WTC11 (cell line): ENCODE data around the gene FGD3. TPM values are rescaled to one million over a fixed set of nuclear protein-coding genes. Genes with fewer than 3 reads are reported as not detected.

ENCODE experiments used
- ATAC-seq: fragments of 200-7000 bp; cut with Tn5 transposase; 2 replicates; pipeline ENCODE4 v1.10.0; 2021; ENCODE audit warnings: mild to moderate bottlenecking, moderate library complexity
- CTCF ChIA-PET: fragments of 300-600 bp; sonication (Branson Sonifier 250); formaldehyde crosslinking; loops from one replicate; lab custom pipeline; 2021; ENCODE audit warnings: antibody characterized with exemption; lab: Charles Lee
- POLR2A ChIA-PET: fragments of 350-600 bp; sonication (Branson Sonifier 250); formaldehyde crosslinking; loops from one replicate; lab custom pipeline; 2021; ENCODE audit warnings: antibody characterized with exemption; lab: Charles Lee
- DNase-seq: peaks from one replicate; pipeline ENCODE4 v3.0.0; 2021; ENCODE audit warnings: low spot score
- H3K27ac Mint-ChIP-seq: 2 replicates; pipeline ENCODE4 v1.8.0; 2021; ENCODE audit warnings: mixed read lengths
- H3K27me3 Mint-ChIP-seq: 2 replicates; pipeline ENCODE4 v1.8.0; 2021; ENCODE audit warnings: low read depth, mild to moderate bottlenecking, moderate library complexity, mixed read lengths
- H3K36me3 Mint-ChIP-seq: 2 replicates; pipeline ENCODE4 v1.8.0; 2021; ENCODE audit warnings: mixed read lengths
- H3K4me1 Mint-ChIP-seq: 2 replicates; pipeline ENCODE4 v1.8.0; 2022; ENCODE audit warnings: mixed read lengths
- H3K4me3 Mint-ChIP-seq: 2 replicates; pipeline ENCODE4 v1.8.0; 2021; ENCODE audit warnings: mild to moderate bottlenecking, moderate library complexity, mixed read lengths
- H3K9me3 Mint-ChIP-seq: 2 replicates; pipeline ENCODE4 v1.8.0; 2021; ENCODE audit warnings: mixed read lengths
- ARID4B ChIP-seq: sonication (generic); formaldehyde crosslinking; IDR thresholded peaks from 2 replicates; pipeline ENCODE4 v1.8.0; 2023; ENCODE audit warnings: missing genetic modification reagents, mild to moderate bottlenecking, borderline replicate concordance
- ATF2 ChIP-seq: sonication (generic); formaldehyde crosslinking; IDR thresholded peaks from 2 replicates; pipeline ENCODE4 v1.8.1; 2022; ENCODE audit warnings: low read depth, missing genetic modification reagents, borderline replicate concordance
- CBFB ChIP-seq: sonication (generic); formaldehyde crosslinking; IDR thresholded peaks from 2 replicates; pipeline ENCODE4 v1.8.1; 2022; ENCODE audit warnings: mild to moderate bottlenecking, low read depth, missing genetic modification reagents
- E2F5 ChIP-seq: sonication (generic); formaldehyde crosslinking; IDR thresholded peaks from 2 replicates; pipeline ENCODE4 v1.8.1; 2022; ENCODE audit warnings: mild to moderate bottlenecking, moderate library complexity, missing genetic modification reagents
- FOXP1 ChIP-seq: sonication (generic); formaldehyde crosslinking; IDR thresholded peaks from 2 replicates; pipeline ENCODE4 v1.8.0; 2022; ENCODE audit warnings: missing genetic modification reagents, mild to moderate bottlenecking, moderate library complexity, borderline replicate concordance
- HMGA2 ChIP-seq: fragments of 250-450 bp; sonication (Bioruptor Pico); IDR thresholded peaks from 2 replicates; pipeline ENCODE4 v1.4.0; 2021; ENCODE audit warnings: mild to moderate bottlenecking, moderate library complexity
- KAT7 ChIP-seq: sonication (generic); formaldehyde crosslinking; IDR thresholded peaks from 2 replicates; pipeline ENCODE4 v1.8.1; 2023; ENCODE audit warnings: missing genetic modification reagents, mild to moderate bottlenecking, borderline replicate concordance
- NR1H2 ChIP-seq: sonication (generic); formaldehyde crosslinking; IDR thresholded peaks from 2 replicates; pipeline ENCODE4 v1.9.0; 2021; ENCODE audit warnings: mild to moderate bottlenecking, moderate library complexity, missing genetic modification reagents
- PRRX2 ChIP-seq: fragments of 250-450 bp; sonication (Bioruptor Pico); IDR thresholded peaks from 2 replicates; pipeline ENCODE4 v1.8.0; 2021; ENCODE audit warnings: mild to moderate bottlenecking
- SOX15 ChIP-seq: fragments of 250-450 bp; sonication (Bioruptor Pico); IDR thresholded peaks from 2 replicates; pipeline ENCODE4 v1.9.0; 2021; ENCODE audit warnings: mild to moderate bottlenecking
- ZBTB21 ChIP-seq: sonication (generic); formaldehyde crosslinking; IDR thresholded peaks from 2 replicates; pipeline ENCODE4 v1.8.1; 2023; ENCODE audit warnings: mild to moderate bottlenecking, missing genetic modification reagents, borderline replicate concordance
- ZNF138 ChIP-seq: sonication (generic); formaldehyde crosslinking; conservative IDR thresholded peaks from 2 replicates; pipeline ENCODE4 v1.8.1; 2022; ENCODE audit warnings: mild to moderate bottlenecking, moderate library complexity, missing genetic modification reagents
- ZNF219 ChIP-seq: sonication (generic); formaldehyde crosslinking; IDR thresholded peaks from 2 replicates; pipeline ENCODE4 v1.8.0; 2023; ENCODE audit warnings: missing genetic modification reagents, mild to moderate bottlenecking, borderline replicate concordance
- ZNF416 ChIP-seq: fragments of 250-450 bp; sonication (Bioruptor Pico); IDR thresholded peaks from 2 replicates; pipeline ENCODE4 v1.9.0; 2021; ENCODE audit warnings: mild to moderate bottlenecking, inconsistent platforms
- ZNF512 ChIP-seq: sonication (generic); formaldehyde crosslinking; IDR thresholded peaks from 2 replicates; pipeline ENCODE4 v1.8.1; 2022; ENCODE audit warnings: missing genetic modification reagents, borderline replicate concordance
- ZNF532 ChIP-seq: fragments of 250-450 bp; sonication (Bioruptor Pico); IDR thresholded peaks from 2 replicates; pipeline ENCODE4 v1.9.0; 2021; ENCODE audit warnings: mild to moderate bottlenecking, borderline replicate concordance
- total RNA-seq: library from RNA; stranded (reverse); gene quantifications from 3 replicates; pipeline ENCODE4 v1.2.3, GENCODE V29; 2021

FGD3 gene
- total RNA-seq, 1 experiment from 2014 or later: 1.9 TPM

GRCh38 chr9:92911511-92912475 is 35.5 kb upstream of the FGD3 start:
- H3K4me3 Mint-ChIP-seq: no peak overlapping the region

GRCh38 chr9:92917176-92917800 is 30.0 kb upstream of the FGD3 start:
- CTCF ChIA-PET: no interaction called here
- POLR2A ChIA-PET: no interaction called here
- H3K4me1 Mint-ChIP-seq: peaks cover 9% of the 10 kb centered on the region
- no peaks in the 10 kb centered on the region for H3K36me3 Mint-ChIP-seq
- H3K4me3 Mint-ChIP-seq: no peak overlapping the region
- no peaks in the 10 kb centered on the region for H3K9me3 Mint-ChIP-seq
- no peaks in the 10 kb centered on the region; the same call in 1 of the 2 replicates for H3K27me3 Mint-ChIP-seq
- no peak overlapping the region for H3K27ac Mint-ChIP-seq
- ATAC-seq: no peak
- DNase-seq: no peak
- TF ChIP-seq ZNF512 (no peak), ZNF416 (CRISPR knock-in tag) (no peak), FOXP1 (no peak), HMGA2 (no peak), KAT7 (CRISPR knock-in tag) (no peak), ARID4B (CRISPR knock-in tag) (no peak), E2F5 (CRISPR knock-in tag) (no peak), ZBTB21 (CRISPR knock-in tag) (no peak), CBFB (CRISPR knock-in tag) (no peak)

More at GRCh38 chr9:92911511-92912475, 35.5 kb upstream of the FGD3 start:
- peaks cover 18% of the 10 kb centered on the region for H3K4me1 Mint-ChIP-seq
- no peaks in the 10 kb centered on the region for H3K9me3 Mint-ChIP-seq
- ChIA-PET CTCF (no interaction called here), POLR2A (no interaction called here)
- no peak overlapping the region for H3K27ac Mint-ChIP-seq
- TF ChIP-seq ZNF138 (CRISPR knock-in tag): no peak
- no peak for TF ChIP-seq SOX15 (CRISPR knock-in tag)
- TF ChIP-seq ZNF219 (CRISPR knock-in tag): no peak
- TF ChIP-seq ATF2 (CRISPR knock-in tag): no peak
- no peak for TF ChIP-seq NR1H2 (CRISPR knock-in tag)
- TF ChIP-seq ZNF532 (CRISPR knock-in tag): no peak
- TF ChIP-seq PRRX2 (CRISPR knock-in tag): no peak
- no peak for DNase-seq
- H3K36me3 Mint-ChIP-seq: no peaks in the 10 kb centered on the region
- no peak for ATAC-seq
- H3K27me3 Mint-ChIP-seq: no peaks in the 10 kb centered on the region; the same call in 1 of the 2 replicates
